GM18909 (cell line): ENCODE results near the gene SLC24A4.

Experiments used
- ATAC-seq: cut with Tn5 transposase; IDR thresholded peaks from one replicate; pipeline ENCODE4 v1.9.1; 2021; ENCODE audit warnings: mild to moderate bottlenecking; ENCODE audit not compliant: unreplicated experiment, poor library complexity

Gene SLC24A4

GRCh38 chr14:92493024-92493423, 170.1 kb downstream of the SLC24A4 start:
- no peak for ATAC-seq

GRCh38 chr14:92493492-92493891, 170.5 kb downstream of the SLC24A4 start:
- ATAC-seq = no peak

DNA sequence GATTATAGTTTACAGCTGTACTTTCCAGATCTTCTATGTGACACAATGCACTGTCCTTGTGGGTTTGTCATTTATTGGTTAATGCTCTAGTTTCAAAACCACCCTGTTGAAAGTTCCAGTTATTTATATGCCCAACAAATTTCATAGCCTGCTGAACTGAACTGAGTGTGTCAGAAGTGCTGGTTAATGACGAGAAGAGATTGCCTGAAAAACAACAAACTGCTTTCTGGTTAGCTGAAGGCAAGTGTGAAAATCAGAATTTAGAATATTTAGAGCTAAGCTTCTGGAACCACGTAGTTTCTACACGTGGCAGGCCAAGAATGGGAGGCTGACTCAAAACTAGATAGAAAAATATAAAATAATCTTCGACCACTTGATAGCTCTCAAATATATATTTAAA, 171.5 kb downstream of the SLC24A4 start:
- ATAC-seq = no peak

GRCh38 chr14:92495027-92495426, 172.1 kb downstream of the SLC24A4 start:
- ATAC-seq = no peak

GRCh38 chr14:92496191-92496857, 173.4 kb downstream of the SLC24A4 start:
- no peak for ATAC-seq

DNA sequence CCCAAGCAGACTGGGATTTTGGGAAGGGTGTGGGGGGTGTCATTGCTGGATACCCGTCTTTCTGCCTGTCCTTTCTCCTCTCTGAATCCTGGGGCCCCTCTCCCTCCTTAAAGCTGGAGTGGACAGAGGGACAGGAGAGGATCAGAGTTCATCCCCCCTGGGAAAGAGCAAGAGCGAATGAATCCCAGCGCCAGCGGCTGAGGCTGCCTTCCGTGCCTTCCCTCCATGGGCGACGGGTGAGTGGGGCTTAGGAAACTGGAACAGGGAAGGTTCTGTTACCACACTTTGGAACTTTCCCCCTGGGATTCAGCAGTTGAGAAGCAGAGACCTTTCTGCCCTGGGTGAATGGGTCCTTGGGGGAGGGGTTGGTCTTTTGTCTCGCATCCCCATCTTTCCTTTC, 174.4 kb downstream of the SLC24A4 start:
- no peak for ATAC-seq

GRCh38 chr14:92499234-92499633, 176.3 kb downstream of the SLC24A4 start:
- ATAC-seq = no peak

DNA sequence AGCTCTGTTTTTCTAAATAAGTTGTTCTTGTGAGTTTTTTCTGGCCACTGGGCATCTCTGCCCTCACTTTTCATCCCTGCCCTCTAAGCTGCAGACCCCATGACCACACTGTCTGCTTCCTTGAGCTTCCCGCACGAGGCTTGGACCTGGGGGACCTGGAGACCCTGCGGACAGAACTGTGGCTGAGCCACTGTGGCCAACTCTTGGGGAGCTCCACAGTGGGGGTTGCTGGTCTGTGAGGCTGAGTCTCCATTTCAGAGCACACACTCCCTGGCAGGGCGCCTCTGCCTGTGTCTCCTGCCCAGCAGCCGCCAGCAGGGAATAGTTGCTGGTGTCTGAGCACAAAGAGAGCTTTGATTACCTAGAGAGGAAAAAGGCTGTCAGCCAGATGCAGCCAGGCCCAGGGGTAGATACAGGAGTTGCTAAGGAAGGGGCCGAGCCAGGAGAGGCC, 177.6 kb downstream of the SLC24A4 start:
- ATAC-seq = no peak

- ATAC-seq = no peak
These were observed 179.0 kb downstream of the SLC24A4 start for GRCh38 chr14:92501891-92502351.

- ATAC-seq = no peak
These were observed 179.7 kb downstream of the SLC24A4 start for GRCh38 chr14:92502541-92503286.

DNA sequence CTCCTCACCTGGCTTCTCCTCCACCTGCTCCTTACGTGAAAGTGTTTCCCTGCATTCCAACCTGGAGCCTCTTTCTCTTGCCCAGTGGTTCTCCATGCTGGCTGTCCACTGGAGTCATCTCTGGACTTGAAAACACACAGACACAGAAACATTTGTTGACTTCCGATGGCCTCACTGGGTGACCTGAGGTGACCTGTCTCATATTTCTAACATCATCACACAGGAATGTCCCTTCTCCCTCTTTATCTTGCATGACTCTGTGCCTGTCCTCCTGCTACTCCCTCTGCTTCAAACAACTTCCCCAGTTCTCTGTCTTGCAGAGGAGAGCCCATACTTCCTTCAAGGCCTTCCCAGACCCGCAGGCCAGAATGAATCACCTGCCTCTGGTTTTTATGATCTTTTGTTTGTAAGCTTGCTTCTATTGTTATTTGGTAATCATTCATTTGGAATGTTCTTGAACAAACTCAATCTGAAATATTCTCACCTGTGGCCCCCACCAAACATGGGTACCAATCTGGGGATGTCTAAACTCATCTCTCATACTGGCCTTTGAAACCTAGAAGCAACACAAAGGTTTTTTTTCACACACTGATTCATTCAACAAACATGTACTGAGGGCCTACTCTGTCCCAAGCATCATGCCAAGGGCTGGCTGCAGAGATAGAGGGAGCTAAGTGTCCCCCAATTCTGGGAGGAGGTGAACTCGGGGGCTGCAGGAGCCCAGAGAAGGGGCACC, 181.0 kb downstream of the SLC24A4 start:
- ATAC-seq = no peak

DNA sequence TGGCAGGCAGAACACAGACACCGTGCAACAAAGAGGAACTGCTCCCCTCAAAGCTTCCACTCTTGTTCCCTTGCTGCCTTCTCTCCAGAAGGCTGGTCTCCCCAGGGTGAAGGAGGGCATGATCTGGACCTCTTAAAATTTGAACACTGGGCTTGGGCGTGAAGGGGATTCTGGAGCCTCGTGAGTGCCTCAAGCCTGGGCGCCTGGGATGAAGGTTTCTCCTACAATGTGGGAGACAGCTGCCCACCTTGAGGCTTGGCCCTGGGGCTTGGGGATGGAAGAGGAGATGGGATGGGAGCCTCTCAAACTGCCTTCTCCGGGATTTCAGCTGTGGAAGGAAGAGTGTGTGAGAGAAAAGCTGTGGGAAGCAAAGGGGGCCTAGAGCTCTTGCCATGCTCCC, 182.9 kb downstream of the SLC24A4 start:
- ATAC-seq = no peak

DNA sequence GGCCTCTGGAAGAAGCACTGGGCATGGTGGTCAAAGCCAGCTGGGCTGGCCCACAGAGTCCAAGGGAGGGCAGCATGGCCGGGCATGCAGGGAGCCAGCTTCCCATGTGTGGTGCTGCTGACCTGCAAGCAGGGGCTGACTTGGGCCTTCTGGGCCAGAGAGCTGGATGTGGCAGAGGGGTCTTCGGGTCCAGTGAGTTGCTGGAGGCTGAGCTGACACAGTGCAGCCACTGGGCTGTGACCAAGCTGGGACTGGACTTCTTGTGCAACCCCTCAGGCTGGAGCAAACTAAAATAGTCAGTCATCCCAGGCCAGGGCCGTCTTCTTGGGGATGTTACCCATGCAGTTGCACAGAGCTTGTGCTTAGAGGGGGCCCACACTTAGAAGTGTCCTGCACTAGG, 183.3 kb downstream of the SLC24A4 start:
- ATAC-seq = no peak

DNA sequence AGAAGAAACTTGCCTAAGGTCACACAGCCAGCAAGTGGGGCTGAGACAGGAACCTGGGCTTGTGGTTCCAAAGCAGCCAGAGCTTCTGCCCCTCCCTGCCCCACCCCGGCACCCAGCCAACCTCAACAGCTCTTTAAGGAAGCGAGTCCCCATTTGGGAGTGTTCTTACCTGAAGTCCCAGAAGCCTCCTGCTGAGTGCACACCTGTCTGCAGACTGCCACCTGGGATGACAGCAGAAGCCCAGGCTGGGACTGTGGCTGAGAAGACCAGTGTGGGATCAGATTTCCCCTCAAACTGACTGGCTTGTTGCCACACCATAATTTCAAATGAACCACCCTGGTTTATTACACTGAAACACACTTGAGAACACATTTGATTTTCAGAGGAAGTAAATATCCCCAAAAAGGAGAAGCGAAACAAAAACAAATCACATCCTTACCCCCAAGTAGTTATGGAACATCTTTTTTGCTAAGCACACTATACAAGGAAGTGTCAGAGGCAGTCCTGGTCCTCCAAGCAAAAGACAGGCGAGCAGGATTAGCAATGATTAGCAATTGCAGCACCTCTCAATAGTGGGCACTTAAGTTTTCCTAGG, 184.3 kb downstream of the SLC24A4 start:
- peak; percentile 59 for ATAC-seq

- no peak for ATAC-seq
These were observed 188.0 kb downstream of the SLC24A4 start for GRCh38 chr14:92510972-92511371.

- no peak for ATAC-seq
These were observed 188.7 kb downstream of the SLC24A4 start for GRCh38 chr14:92511453-92512238.

GRCh38 chr14:92512807-92513203, 189.8 kb downstream of the SLC24A4 start:
- ATAC-seq = no peak

DNA sequence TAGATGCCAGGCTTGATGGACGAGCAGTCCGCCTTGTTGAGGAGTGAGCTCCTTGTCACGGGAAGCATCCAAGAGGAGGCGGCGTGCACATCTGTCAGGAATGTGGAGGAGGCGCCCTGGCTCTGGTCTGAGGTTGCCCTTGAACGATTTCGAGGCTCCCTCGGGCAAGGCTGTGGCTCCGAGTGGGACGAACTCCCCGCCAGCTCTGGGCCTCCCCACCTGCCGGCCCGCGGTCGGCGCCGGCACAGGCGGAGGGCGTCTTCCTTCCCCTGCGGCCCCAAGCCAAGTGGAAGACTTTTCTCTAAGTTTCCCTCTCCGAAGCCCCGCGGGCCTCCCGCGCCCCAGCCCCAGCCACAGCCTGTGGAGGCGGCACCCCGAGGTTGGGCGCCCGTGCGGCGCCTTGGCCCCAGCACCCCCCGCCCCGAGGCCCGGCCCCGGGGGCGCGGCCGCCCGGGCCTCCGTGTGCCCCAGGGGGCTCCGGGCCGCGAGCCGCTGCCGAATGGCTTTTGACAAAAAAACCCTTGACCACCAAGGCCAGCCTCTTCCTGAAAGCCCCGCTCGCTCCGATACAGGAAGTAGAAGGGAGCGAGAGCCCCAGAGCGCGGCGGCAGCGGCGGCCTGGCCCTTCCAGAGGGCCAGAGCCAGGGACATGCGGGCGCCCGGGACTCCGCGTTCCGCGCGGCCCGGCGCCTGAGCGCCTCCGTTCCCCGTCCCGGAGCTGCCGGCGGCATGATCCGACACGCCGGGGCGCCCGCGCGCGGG, 190.4 kb downstream of the SLC24A4 start, which contains the start of gene RIN3:
Gene RIN3, plus strand, starts transcription at position 578 of the 762 bp plus-strand sequence. Its CDS starts 152 bp downstream, at position 730.
- peak; percentile 71 for ATAC-seq
